Measurements from ENCODE around the gene BTN1A1.
"Not testable (repeated sequence)": the region's sequence is repeated elsewhere in the genome, so short reads cannot be mapped to it uniquely, and the experiment has no call there.

DNA sequence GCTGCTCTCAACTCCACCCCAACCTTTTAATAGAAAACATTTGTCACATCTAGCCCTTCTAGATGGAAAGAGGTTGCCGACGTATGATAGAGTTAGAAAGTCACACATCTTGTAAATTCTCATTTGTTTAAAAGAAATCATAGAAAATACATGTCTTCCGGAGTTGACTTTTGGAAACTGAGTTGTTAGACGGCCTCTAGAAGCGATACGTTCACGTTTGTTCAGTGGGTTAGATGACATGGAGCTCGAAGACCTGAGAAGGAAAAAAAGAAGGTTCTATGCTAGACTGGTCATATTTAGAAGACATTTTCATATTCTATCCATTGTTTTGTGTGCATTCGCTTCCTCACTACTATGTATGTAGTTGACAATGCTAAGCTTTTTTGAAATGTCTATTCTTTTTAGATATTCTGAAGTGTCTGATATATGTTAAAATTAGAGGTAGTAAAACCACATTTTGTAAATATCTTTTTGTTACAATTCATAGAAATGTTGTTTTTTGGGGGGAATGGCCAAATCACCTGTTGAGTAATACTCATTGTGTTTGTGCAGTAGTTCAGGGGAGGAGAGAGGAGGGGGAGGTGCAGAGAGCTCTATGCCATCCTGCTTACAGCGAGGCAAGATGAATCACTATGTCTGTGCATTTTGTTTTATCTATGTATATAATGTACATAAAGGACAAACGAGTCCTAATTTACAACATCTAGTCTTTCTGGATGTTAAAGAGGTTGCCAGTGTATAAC is 22.6 kb downstream of the BTN1A1 start:
- TF ChIP-seq, protein P1, sequence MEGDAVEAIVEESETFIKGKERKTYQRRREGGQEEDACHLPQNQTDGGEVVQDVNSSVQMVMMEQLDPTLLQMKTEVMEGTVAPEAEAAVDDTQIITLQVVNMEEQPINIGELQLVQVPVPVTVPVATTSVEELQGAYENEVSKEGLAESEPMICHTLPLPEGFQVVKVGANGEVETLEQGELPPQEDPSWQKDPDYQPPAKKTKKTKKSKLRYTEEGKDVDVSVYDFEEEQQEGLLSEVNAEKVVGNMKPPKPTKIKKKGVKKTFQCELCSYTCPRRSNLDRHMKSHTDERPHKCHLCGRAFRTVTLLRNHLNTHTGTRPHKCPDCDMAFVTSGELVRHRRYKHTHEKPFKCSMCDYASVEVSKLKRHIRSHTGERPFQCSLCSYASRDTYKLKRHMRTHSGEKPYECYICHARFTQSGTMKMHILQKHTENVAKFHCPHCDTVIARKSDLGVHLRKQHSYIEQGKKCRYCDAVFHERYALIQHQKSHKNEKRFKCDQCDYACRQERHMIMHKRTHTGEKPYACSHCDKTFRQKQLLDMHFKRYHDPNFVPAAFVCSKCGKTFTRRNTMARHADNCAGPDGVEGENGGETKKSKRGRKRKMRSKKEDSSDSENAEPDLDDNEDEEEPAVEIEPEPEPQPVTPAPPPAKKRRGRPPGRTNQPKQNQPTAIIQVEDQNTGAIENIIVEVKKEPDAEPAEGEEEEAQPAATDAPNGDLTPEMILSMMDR (IDR thresholded peaks at IDR 0.05 in 4 of 5, conservative IDR thresholded peaks at IDR 0.05 in 1 of 5): not testable (repeated sequence)
- not testable (repeated sequence) for TF ChIP-seq POLR2A (IDR thresholded peaks at IDR 0.05)
